ENCODE data around the gene CYP24A1. TPM values are rescaled to one million over a fixed set of nuclear protein-coding genes. Genes with fewer than 3 reads are reported as not detected.

CYP24A1 gene
- total and polyA plus RNA-seq, 5 donors, result not detected

DNA sequence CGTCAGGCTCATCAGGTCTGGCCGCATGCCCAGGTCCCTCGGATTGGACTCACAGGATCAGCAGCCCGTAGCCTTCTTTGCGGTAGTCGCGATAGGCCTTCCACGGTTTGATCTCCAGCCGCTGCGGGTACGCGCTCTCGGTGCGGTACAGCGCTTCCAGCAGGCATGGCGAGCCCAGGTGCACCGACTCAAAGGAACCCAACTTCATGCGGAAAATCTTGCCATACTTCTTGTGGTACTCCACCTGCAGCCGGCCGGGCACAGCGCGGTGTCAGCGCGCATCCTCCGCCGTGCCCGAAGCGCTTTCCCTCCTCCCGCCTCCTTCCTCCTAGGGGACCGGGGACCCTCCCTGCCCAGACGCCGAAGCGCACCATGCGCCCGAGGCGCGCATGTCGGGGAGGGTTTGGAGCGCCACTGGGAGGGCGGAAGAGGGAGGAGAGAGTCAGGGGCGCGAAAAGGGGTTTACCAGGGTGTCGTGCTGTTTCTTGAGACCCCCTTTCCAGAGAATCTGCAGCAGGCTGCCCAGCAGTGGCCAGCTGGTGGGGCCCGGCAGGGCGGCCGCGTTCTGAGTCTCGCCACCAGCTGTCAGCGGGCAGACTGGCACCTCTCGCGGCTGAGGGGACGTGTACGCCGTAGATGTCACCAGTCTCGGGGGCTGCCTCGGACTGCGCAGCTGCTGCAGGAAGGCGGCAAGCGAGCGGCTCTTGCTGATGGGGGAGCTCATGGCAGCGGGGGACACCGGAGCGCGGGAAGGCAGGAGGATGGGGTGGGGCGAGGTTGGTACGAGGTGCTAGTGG is 732 bp downstream of the CYP24A1 start:
- 2% methylated on average over 66 of the region's 66 CpGs for WGBS
- H3K9me3 ChIP-seq (ENCODE audit: control insufficient read depth, low read length), result no peaks in the 10 kb centered on the region
- no peak overlapping the region for H3K27ac ChIP-seq (ENCODE audit: low read length)
- H3K27me3 ChIP-seq (ENCODE audit: control insufficient read depth, insufficient read depth), result peaks cover 8% of the 10 kb centered on the region
- no peak overlapping the region for H3K4me3 ChIP-seq (ENCODE audit: low read length)
- H3K4me1 ChIP-seq (ENCODE audit: control insufficient read depth, insufficient read depth, low read length), result no peaks in the 10 kb centered on the region
- intact Hi-C loops (cut with DNase I), result no loop called here
- DNase-seq, result peak in 2 of 3 donors; percentile 12 to 41
- ATAC-seq, result no peak

DNA sequence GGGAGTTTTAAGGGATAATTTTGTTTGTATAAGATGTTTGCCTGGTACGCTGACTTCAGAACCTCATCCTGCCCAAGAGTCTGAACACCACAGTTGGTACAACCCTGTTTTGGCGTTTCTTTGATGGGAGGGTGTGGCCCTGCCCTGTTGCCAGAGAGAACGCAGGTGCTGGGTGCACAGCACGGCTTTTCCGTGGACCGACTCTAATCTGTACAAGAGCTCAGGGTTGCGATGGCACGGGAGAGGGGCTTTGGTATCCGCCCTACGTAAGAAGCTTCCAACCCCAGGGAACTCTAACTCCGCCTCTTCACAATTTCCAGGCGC is 1.3 kb downstream of the CYP24A1 start:
- Histone ChIP-seq H3K9me3 (ENCODE audit: control insufficient read depth, low read length) (no peaks in the 10 kb centered on the region), H3K27ac (ENCODE audit: low read length) (no peak overlapping the region), H3K4me3 (ENCODE audit: low read length) (no peak overlapping the region), H3K27me3 (ENCODE audit: control insufficient read depth, insufficient read depth) (peaks cover 8% of the 10 kb centered on the region), H3K4me1 (ENCODE audit: control insufficient read depth, insufficient read depth, low read length) (no peaks in the 10 kb centered on the region)
- ATAC-seq (no peak), DNase-seq (no peak)
- WGBS, result 8% methylated on average over 12 of the region's 12 CpGs
- intact Hi-C loops (cut with DNase I), result no loop called here

DNA sequence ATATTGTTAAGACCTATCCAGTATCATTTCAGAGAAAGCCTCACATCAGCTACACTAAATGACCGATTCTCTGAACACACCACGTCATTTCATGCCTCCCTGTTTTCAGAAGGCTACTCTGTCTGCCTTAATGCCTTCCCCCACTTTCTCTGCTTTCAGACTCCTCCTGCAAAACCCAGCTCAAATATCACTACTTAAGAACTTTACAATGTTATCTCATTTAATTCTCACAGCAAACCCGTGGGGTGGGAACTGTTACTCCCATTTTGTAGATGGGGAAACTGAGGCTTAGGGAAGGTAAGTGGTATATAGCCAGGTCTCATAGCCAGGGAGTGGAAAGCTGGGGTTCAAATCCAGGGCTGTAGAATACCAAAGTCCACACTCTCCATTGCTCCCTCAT is 2.8 kb downstream of the CYP24A1 start:
- intact Hi-C loops (cut with DNase I), result no loop called here
- no peak overlapping the region for H3K4me3 ChIP-seq (ENCODE audit: low read length)

DNA sequence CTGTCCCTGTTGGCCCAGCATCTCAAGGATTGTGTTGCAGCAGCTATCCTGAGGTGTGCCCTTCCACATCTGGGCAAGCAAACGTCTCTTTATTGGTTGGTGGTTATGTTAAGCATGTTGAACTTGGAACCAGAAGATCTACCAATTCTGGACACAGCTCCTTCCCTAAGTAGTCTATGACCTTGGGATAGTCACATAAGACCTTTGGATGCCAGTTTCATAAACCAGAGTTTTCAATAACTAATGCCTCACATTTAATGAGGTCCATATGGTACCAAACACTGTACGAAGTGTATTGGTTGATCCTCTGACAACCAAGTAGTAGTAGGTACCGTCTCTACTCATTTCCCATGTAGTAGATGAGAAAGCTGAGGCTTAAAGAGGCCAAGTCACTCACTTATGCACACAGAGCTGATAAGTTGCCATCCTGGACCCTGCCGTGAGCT is 3.7 kb downstream of the CYP24A1 start:
- DNase-seq (no peak), ATAC-seq (no peak)
- H3K4me1 ChIP-seq (ENCODE audit: control insufficient read depth, insufficient read depth, low read length), result no peaks in the 10 kb centered on the region
- intact Hi-C loops (cut with DNase I), result no loop called here
- WGBS, result 63% methylated on average over 4 of the region's 4 CpGs
- peaks cover 11% of the 10 kb centered on the region for H3K27me3 ChIP-seq (ENCODE audit: control insufficient read depth, insufficient read depth)
- no peak overlapping the region for H3K27ac ChIP-seq (ENCODE audit: low read length)
- no peaks in the 10 kb centered on the region for H3K9me3 ChIP-seq (ENCODE audit: control insufficient read depth, low read length)
- H3K4me3 ChIP-seq (ENCODE audit: low read length), result no peak overlapping the region

More for the DNA sequence above, 2.8 kb downstream of the CYP24A1 start:
- Histone ChIP-seq H3K27ac (ENCODE audit: low read length) (no peak overlapping the region), H3K27me3 (ENCODE audit: control insufficient read depth, insufficient read depth) (peaks cover 11% of the 10 kb centered on the region), H3K4me1 (ENCODE audit: control insufficient read depth, insufficient read depth, low read length) (no peaks in the 10 kb centered on the region), H3K9me3 (ENCODE audit: control insufficient read depth, low read length) (no peaks in the 10 kb centered on the region)
- ATAC-seq (no peak), DNase-seq (no peak)
- 56% methylated on average over 3 of the region's 3 CpGs for WGBS

DNA sequence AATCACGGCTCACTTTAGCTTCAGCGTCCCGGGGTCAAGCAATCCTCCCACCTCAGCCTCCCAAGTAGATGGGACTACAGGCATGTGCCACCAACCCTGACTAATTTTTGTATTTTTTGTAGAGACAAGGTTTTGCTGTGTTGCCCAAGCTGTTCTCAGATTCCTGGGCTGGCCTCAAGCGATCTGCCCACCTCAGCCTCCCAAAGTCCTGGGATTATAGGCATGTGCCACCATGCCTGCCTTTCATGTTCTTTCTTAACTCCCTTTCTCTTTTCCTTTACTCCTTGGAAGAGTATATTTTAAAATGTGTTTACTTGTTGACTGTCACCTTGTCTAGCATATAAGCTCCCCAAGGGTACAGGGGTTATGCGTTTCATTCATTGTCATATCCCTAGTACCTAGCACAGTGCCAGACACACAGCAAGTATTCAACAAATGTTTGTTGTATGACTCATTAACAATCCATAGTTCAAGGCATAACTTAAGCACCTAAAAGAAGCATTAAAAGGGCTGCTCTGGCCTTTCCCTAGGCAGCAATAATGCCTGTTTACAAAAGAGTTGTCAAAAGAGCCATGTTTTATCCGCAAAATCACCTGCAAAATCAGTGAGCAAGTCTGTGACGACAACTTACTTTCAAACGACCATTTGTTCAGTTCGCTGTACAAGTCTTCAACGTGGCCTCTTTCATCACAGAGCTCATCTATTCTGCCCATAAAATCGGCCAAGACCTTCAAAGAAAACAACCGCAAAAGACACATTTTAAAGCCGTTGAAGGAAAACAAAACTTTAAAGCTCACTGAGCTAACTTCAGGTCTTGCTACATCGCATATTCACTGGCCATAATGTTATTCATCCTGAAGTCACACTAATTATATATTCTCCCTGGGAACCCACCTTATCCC is 4.6 kb downstream of the CYP24A1 start:
- intact Hi-C loops (cut with DNase I), result no loop called here
- DNase-seq, result no peak
- WGBS, result 83% methylated on average over 14 of the region's 14 CpGs
- H3K4me1 ChIP-seq (ENCODE audit: control insufficient read depth, insufficient read depth, low read length), result no peaks in the 10 kb centered on the region
- ATAC-seq, result no peak
- no peak overlapping the region for H3K4me3 ChIP-seq (ENCODE audit: low read length)
- peaks cover 11% of the 10 kb centered on the region for H3K27me3 ChIP-seq (ENCODE audit: control insufficient read depth, insufficient read depth)
- H3K27ac ChIP-seq (ENCODE audit: low read length), result no peak overlapping the region
- no peaks in the 10 kb centered on the region for H3K9me3 ChIP-seq (ENCODE audit: control insufficient read depth, low read length)

DNA sequence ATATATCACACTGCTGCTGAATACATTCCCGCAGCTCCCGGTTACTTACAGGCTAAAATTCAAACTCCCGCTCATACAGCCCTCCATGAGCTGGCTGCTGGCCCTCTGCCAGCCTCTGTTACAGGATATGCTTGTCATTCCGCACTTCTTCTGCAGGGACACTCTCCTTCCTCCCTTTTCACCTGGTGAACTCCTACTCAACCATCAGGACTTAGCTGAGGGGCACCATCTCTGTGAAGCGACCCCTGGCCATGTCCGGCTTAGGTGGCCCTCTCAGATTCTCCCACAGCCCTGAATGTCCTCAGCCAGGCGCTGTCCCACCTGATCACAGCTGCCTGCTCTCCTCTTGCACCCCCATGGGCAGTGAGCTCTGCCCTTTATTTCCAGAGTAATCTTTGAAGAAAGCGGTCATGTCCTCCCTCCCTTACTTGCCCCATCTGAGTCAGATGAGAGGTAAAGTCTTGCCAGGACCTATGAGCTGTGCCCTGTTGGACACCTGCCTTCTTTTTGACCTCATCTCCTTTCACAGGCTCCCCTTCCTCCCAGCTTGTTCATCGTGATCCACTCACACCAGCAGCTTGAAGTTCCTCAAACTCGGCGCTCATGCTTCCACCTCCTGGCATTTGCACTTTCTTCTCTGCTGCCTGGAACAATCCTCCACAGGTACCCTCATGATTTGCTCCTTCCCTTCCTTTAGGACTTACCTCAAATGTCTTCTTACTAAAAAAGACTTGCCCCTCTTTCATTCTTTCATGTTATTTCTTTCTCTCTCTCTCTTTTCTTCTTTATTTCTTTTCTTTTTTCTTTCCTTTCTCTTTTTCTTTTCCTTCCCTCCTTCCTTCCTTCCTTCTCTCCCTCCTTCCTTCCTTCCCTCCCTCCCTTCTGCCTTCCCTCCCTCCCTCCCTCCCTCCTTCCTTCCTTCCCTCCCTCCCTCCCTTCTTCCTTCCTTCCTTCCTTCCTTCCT is 5.6 kb downstream of the CYP24A1 start:
- Histone ChIP-seq H3K4me3 (ENCODE audit: low read length) (no peak overlapping the region), H3K27ac (ENCODE audit: low read length) (no peak overlapping the region), H3K4me1 (ENCODE audit: control insufficient read depth, insufficient read depth, low read length) (no peaks in the 10 kb centered on the region), H3K27me3 (ENCODE audit: control insufficient read depth, insufficient read depth) (peaks cover 11% of the 10 kb centered on the region), H3K9me3 (ENCODE audit: control insufficient read depth, low read length) (no peaks in the 10 kb centered on the region)
- ATAC-seq, result no peak
- peak in 1 of 3 donors; percentile 39 for DNase-seq
- WGBS, result 65% methylated on average over 11 of the region's 11 CpGs
- intact Hi-C loops (cut with DNase I), result no loop called here

DNA sequence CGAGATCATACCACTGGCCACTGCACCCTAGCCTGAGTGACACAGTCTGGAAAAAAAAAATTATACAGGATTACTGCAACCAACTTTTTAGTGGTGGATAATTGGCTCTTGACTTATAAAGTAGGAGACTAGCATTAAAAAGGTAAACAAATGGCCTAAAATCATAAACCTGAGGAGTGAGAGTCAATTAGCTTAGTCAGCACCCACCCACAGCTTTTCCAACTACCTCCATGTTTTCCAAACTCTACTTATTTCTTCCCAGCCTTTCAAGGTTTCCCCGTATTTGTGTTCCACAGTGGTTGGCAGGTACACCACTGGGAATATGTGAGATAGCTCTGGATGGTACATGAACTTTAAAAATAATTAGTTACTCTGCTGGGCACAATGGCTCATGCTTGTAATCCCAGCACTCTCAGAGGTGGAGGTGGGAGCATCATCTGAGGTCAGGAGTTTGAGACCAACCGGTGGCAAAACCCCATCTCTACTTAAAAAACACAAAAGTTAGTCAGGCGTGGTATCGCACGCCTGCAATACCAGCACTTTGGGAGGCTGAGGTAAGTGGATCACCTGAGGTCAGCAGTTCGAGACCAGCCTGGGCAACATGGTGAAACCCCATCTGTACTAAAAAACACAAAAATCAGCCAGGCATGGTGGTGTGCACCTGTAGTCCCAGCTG is 6.7 kb downstream of the CYP24A1 start:
- intact Hi-C loops (cut with DNase I), result no loop called here
- Histone ChIP-seq H3K4me3 (ENCODE audit: low read length) (no peak overlapping the region), H3K9me3 (ENCODE audit: control insufficient read depth, low read length) (no peaks in the 10 kb centered on the region), H3K4me1 (ENCODE audit: control insufficient read depth, insufficient read depth, low read length) (no peaks in the 10 kb centered on the region), H3K27me3 (ENCODE audit: control insufficient read depth, insufficient read depth) (peaks cover 9% of the 10 kb centered on the region), H3K27ac (ENCODE audit: low read length) (no peak overlapping the region)
- DNase-seq, result no peak
- no peak for ATAC-seq
- 91% methylated on average over 7 of the region's 7 CpGs for WGBS

DNA sequence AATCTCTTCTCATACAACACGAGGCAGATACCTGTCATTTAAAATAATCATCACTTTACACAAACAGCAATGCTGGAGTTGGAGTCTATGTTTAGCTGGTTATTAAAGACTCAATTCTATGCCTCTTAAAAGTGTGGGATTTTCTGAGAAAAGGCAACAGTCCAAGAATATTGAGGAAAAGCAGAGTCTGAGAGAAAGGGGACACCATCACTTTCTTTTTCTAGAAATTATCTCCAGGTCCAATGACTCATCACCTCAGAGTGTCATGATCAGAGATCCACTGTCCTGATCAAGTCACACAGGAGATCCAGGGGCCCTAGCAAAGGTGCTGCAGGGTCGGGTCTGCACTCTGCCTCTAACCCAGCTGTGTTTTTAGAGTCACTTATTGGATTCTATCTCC is 8.0 kb downstream of the CYP24A1 start:
- H3K27me3 ChIP-seq (ENCODE audit: control insufficient read depth, insufficient read depth), result peaks cover 7% of the 10 kb centered on the region
- intact Hi-C loops (cut with DNase I), result no loop called here
- no peak for ATAC-seq
- 50% methylated on average over 2 of the region's 2 CpGs for WGBS
- no peak overlapping the region for H3K27ac ChIP-seq (ENCODE audit: low read length)
- H3K9me3 ChIP-seq (ENCODE audit: control insufficient read depth, low read length), result no peaks in the 10 kb centered on the region
- no peak overlapping the region for H3K4me3 ChIP-seq (ENCODE audit: low read length)
- no peaks in the 10 kb centered on the region for H3K4me1 ChIP-seq (ENCODE audit: control insufficient read depth, insufficient read depth, low read length)
- DNase-seq, result no peak

DNA sequence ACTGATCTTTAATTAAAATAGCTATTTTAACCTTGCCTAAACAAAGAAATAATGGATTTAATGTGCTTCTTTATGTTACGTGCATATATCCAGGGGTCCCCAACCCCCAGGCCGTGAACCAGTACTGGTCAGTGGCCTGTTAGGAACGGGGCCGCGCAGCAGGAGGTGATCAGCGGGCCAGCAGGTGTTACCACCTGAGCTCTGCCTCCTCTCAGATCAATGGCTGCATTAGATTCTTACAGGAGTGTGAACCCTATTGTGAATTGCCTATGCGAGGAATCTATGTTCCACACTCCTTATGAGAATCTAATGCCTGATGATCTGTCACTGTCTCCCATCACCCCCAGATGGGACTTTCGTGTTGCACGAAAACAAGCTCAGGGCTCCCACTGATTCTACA is 8.8 kb downstream of the CYP24A1 start:
- DNase-seq (no peak), ATAC-seq (no peak)
- Histone ChIP-seq H3K4me3 (ENCODE audit: low read length) (no peak overlapping the region), H3K9me3 (ENCODE audit: control insufficient read depth, low read length) (no peaks in the 10 kb centered on the region), H3K27ac (ENCODE audit: low read length) (no peak overlapping the region), H3K4me1 (ENCODE audit: control insufficient read depth, insufficient read depth, low read length) (no peaks in the 10 kb centered on the region), H3K27me3 (ENCODE audit: control insufficient read depth, insufficient read depth) (peaks cover 5% of the 10 kb centered on the region)
- 93% methylated on average over 9 of the region's 9 CpGs for WGBS
- intact Hi-C loops (cut with DNase I), result no loop called here

DNA sequence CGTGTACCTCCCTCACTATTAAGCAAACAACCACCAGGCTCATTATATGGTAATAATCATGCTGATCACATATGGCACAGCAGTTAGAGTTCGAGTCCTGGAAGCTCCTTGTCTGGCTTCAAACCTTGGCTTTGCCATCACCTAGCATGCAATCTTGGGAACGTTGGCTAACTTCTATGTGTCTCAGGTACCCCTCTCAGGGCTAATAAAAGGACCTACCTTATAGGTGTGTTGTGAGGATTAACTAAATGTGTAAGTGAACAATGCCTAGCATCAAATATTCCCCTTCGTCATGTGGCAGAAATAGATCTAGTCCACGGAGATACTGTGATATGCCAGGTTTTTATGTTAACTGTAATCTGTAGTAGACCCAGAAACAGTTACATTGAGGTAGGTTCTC is 10.4 kb downstream of the CYP24A1 start:
- 86% methylated on average over 5 of the region's 5 CpGs for WGBS
- Histone ChIP-seq H3K4me1 (ENCODE audit: control insufficient read depth, insufficient read depth, low read length) (no peaks in the 10 kb centered on the region), H3K4me3 (ENCODE audit: low read length) (no peak overlapping the region), H3K9me3 (ENCODE audit: control insufficient read depth, low read length) (no peaks in the 10 kb centered on the region), H3K27me3 (ENCODE audit: control insufficient read depth, insufficient read depth) (peaks cover 3% of the 10 kb centered on the region), H3K27ac (ENCODE audit: low read length) (no peak overlapping the region)
- ATAC-seq, result no peak
- intact Hi-C loops (cut with DNase I), result no loop called here
- DNase-seq, result no peak

Measured in right cardiac atrium (tissue), 5 donors.